ENCODE results near the gene MAG.

GRCh38 chr19:35337097-35337983, 45.4 kb downstream of the MAG start:
- TF ChIP-seq EP300 (IDR thresholded peaks at IDR 0.05; ENCODE audit: borderline replicate concordance in 1 of 2, low read depth in 2 of 2, low read length in 2 of 2) (no peak), CEBPB (IDR thresholded peaks at IDR 0.05; ENCODE audit: low read depth, low read length) (no peak), RXRA (IDR thresholded peaks at IDR 0.05; ENCODE audit: insufficient read depth, low read depth, low read length) (no peak), BCL11A (IDR thresholded peaks at IDR 0.05; ENCODE audit: low read depth in 2 of 2, low read length in 2 of 2) (no peak), EZH2 (IDR thresholded peaks at IDR 0.05; ENCODE audit: low read depth, low read length, severe bottlenecking) (no peak), CTCF (IDR thresholded peaks at IDR 0.05; ENCODE audit: control extremely low read depth in 1 of 3, insufficient read depth in 1 of 3, low read depth in 1 of 3, low read length in 3 of 3) (no peak), POLR2AphosphoS5 (IDR thresholded peaks at IDR 0.05; ENCODE audit: low read depth, low read length) (no peak), JUN (IDR thresholded peaks at IDR 0.05; ENCODE audit: low read depth, low read length) (no peak), POLR2A (IDR thresholded peaks at IDR 0.05; ENCODE audit: control extremely low read depth in 1 of 2, low read depth in 2 of 2, low read length in 2 of 2) (no peak), FOSL1 (IDR thresholded peaks at IDR 0.05; ENCODE audit: insufficient read depth, low read depth, low read length) (no peak), CTBP2 (IDR thresholded peaks at IDR 0.05; ENCODE audit: borderline replicate concordance, insufficient read depth, insufficient read length, low read length) (no peak)
- TF ChIP-seq, protein P1, sequence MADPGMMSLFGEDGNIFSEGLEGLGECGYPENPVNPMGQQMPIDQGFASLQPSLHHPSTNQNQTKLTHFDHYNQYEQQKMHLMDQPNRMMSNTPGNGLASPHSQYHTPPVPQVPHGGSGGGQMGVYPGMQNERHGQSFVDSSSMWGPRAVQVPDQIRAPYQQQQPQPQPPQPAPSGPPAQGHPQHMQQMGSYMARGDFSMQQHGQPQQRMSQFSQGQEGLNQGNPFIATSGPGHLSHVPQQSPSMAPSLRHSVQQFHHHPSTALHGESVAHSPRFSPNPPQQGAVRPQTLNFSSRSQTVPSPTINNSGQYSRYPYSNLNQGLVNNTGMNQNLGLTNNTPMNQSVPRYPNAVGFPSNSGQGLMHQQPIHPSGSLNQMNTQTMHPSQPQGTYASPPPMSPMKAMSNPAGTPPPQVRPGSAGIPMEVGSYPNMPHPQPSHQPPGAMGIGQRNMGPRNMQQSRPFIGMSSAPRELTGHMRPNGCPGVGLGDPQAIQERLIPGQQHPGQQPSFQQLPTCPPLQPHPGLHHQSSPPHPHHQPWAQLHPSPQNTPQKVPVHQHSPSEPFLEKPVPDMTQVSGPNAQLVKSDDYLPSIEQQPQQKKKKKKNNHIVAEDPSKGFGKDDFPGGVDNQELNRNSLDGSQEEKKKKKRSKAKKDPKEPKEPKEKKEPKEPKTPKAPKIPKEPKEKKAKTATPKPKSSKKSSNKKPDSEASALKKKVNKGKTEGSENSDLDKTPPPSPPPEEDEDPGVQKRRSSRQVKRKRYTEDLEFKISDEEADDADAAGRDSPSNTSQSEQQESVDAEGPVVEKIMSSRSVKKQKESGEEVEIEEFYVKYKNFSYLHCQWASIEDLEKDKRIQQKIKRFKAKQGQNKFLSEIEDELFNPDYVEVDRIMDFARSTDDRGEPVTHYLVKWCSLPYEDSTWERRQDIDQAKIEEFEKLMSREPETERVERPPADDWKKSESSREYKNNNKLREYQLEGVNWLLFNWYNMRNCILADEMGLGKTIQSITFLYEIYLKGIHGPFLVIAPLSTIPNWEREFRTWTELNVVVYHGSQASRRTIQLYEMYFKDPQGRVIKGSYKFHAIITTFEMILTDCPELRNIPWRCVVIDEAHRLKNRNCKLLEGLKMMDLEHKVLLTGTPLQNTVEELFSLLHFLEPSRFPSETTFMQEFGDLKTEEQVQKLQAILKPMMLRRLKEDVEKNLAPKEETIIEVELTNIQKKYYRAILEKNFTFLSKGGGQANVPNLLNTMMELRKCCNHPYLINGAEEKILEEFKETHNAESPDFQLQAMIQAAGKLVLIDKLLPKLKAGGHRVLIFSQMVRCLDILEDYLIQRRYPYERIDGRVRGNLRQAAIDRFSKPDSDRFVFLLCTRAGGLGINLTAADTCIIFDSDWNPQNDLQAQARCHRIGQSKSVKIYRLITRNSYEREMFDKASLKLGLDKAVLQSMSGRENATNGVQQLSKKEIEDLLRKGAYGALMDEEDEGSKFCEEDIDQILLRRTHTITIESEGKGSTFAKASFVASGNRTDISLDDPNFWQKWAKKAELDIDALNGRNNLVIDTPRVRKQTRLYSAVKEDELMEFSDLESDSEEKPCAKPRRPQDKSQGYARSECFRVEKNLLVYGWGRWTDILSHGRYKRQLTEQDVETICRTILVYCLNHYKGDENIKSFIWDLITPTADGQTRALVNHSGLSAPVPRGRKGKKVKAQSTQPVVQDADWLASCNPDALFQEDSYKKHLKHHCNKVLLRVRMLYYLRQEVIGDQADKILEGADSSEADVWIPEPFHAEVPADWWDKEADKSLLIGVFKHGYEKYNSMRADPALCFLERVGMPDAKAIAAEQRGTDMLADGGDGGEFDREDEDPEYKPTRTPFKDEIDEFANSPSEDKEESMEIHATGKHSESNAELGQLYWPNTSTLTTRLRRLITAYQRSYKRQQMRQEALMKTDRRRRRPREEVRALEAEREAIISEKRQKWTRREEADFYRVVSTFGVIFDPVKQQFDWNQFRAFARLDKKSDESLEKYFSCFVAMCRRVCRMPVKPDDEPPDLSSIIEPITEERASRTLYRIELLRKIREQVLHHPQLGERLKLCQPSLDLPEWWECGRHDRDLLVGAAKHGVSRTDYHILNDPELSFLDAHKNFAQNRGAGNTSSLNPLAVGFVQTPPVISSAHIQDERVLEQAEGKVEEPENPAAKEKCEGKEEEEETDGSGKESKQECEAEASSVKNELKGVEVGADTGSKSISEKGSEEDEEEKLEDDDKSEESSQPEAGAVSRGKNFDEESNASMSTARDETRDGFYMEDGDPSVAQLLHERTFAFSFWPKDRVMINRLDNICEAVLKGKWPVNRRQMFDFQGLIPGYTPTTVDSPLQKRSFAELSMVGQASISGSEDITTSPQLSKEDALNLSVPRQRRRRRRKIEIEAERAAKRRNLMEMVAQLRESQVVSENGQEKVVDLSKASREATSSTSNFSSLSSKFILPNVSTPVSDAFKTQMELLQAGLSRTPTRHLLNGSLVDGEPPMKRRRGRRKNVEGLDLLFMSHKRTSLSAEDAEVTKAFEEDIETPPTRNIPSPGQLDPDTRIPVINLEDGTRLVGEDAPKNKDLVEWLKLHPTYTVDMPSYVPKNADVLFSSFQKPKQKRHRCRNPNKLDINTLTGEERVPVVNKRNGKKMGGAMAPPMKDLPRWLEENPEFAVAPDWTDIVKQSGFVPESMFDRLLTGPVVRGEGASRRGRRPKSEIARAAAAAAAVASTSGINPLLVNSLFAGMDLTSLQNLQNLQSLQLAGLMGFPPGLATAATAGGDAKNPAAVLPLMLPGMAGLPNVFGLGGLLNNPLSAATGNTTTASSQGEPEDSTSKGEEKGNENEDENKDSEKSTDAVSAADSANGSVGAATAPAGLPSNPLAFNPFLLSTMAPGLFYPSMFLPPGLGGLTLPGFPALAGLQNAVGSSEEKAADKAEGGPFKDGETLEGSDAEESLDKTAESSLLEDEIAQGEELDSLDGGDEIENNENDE (IDR thresholded peaks at IDR 0.05; ENCODE audit: insufficient replicate concordance, low read length) = no peak
- TF ChIP-seq, protein P2, sequence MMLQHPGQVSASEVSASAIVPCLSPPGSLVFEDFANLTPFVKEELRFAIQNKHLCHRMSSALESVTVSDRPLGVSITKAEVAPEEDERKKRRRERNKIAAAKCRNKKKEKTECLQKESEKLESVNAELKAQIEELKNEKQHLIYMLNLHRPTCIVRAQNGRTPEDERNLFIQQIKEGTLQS (IDR thresholded peaks at IDR 0.05; ENCODE audit: insufficient read depth, low read depth, low read length) = no peak

Measured in H1 (cell line).